ENCODE results near the gene NEGR1. TPM values are rescaled to one million over a fixed set of nuclear protein-coding genes. Genes with fewer than 3 reads are reported as not detected.
A peak's percentile ranks its signal among the peaks of the same experiment; 100 is the strongest.

NEGR1 gene
- total RNA-seq, 4 donors from 2014 or later, result 33.3 to 73.0 (median 54.1) TPM

DNA sequence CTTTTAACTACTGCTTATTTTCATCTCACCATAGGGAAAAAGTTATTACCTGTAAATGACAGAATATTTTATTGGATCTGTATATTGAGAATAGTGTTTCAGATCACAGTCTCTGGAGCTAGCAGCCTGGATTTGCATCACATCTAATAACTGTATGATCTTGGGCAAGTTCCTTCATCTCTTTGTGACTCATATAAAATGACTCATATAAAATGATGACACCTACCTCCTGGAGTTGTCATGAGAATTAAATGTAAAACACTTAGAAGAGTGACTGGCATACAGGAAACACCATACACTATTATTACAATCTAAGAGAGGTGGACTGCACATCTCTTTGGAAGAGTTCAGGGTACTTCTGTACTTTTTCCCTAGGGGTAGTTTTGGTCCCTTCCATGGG, 421.3 kb downstream of the NEGR1 start:
- H3K27ac ChIP-seq, result no peak overlapping the region
- H3K4me3 ChIP-seq, result no peak overlapping the region
- H3K4me1 ChIP-seq, result peaks cover 0 to 5% (median 0%) of the 10 kb centered on the region in 3 donors
- no peaks in the 10 kb centered on the region for H3K36me3 ChIP-seq
- H3K27me3 ChIP-seq, result no peaks in the 10 kb centered on the region
- TF ChIP-seq POLR2A (IDR thresholded peaks at IDR 0.05) (no peak), POLR2AphosphoS5 (IDR thresholded peaks at IDR 0.05) (no peak), EP300 (IDR thresholded peaks at IDR 0.05) (no peak)
- TF ChIP-seq, protein P1, sequence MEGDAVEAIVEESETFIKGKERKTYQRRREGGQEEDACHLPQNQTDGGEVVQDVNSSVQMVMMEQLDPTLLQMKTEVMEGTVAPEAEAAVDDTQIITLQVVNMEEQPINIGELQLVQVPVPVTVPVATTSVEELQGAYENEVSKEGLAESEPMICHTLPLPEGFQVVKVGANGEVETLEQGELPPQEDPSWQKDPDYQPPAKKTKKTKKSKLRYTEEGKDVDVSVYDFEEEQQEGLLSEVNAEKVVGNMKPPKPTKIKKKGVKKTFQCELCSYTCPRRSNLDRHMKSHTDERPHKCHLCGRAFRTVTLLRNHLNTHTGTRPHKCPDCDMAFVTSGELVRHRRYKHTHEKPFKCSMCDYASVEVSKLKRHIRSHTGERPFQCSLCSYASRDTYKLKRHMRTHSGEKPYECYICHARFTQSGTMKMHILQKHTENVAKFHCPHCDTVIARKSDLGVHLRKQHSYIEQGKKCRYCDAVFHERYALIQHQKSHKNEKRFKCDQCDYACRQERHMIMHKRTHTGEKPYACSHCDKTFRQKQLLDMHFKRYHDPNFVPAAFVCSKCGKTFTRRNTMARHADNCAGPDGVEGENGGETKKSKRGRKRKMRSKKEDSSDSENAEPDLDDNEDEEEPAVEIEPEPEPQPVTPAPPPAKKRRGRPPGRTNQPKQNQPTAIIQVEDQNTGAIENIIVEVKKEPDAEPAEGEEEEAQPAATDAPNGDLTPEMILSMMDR (IDR thresholded peaks at IDR 0.05), result no peak
- peak; percentile 60 for ATAC-seq
- H3K9me3 ChIP-seq, result no peaks in the 10 kb centered on the region

DNA sequence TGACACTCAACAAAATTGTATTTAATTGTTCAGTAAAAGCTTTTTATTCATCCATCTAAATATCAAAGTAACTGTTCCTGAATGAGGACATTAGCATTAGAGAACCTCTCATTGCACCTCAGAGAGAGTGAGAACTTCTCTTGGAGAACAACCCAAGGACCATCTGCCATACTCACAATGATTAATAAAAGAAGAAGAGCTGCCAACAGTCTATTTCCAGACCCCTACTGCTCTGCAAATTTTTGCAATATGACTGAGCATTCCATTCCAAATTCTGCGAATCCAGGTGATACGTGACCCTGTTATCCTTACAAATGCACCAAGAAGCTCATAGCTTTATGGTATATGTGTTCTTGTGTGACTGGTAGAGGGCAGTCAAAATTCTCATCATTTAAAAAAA, 422.5 kb downstream of the NEGR1 start:
- no peaks in the 10 kb centered on the region for H3K36me3 ChIP-seq
- 93 to 100% methylated on average over 2 of the region's 2 CpGs for WGBS, 2 donors (ENCODE audit: low coverage in 1 of 2)

DNA sequence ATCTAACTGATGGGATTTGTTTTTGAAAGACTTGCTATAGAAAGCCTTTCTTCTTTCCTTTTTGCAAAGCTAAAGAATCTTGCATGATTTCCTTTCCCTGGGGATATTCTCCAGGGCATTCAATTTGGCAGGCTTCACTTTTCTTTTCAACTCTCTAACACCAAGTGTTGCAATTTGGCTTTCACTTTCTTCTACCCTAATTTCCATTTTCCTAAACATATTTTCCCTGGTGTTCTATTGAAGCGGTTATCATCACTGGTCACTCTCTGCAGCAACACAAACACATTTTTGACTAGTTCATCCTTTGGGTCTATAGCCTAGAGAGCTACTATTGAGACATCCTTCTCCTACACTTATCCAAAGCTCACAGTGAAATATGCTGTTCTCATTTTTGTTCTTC, 424.5 kb downstream of the NEGR1 start:
- no peaks in the 10 kb centered on the region for H3K27me3 ChIP-seq
- TF ChIP-seq POLR2AphosphoS5 (IDR thresholded peaks at IDR 0.05) (no peak), POLR2A (IDR thresholded peaks at IDR 0.05) (no peak), EP300 (IDR thresholded peaks at IDR 0.05) (no peak)
- TF ChIP-seq, protein P1 (IDR thresholded peaks at IDR 0.05), result no peak
- no peak for ATAC-seq
- H3K4me3 ChIP-seq, result no peak overlapping the region
- WGBS, 2 donors (ENCODE audit: low coverage in 1 of 2), result 60 to 68% methylated on average over 1 of the region's 1 CpG
- H3K36me3 ChIP-seq, result no peaks in the 10 kb centered on the region
- no peaks in the 10 kb centered on the region for H3K9me3 ChIP-seq
- H3K4me1 ChIP-seq, result peaks cover 0 to 5% (median 0%) of the 10 kb centered on the region in 3 donors
- no peak overlapping the region for H3K27ac ChIP-seq

More for the DNA sequence above, 422.5 kb downstream of the NEGR1 start:
- H3K27ac ChIP-seq, result no peak overlapping the region
- TF ChIP-seq, protein P1 (IDR thresholded peaks at IDR 0.05), result no peak
- TF ChIP-seq POLR2A (IDR thresholded peaks at IDR 0.05) (no peak), POLR2AphosphoS5 (IDR thresholded peaks at IDR 0.05) (no peak), EP300 (IDR thresholded peaks at IDR 0.05) (no peak)
- peaks cover 0 to 5% (median 0%) of the 10 kb centered on the region in 3 donors for H3K4me1 ChIP-seq
- no peak overlapping the region for H3K4me3 ChIP-seq
- H3K9me3 ChIP-seq, result no peaks in the 10 kb centered on the region
- no peak for ATAC-seq
- H3K27me3 ChIP-seq, result no peaks in the 10 kb centered on the region

DNA sequence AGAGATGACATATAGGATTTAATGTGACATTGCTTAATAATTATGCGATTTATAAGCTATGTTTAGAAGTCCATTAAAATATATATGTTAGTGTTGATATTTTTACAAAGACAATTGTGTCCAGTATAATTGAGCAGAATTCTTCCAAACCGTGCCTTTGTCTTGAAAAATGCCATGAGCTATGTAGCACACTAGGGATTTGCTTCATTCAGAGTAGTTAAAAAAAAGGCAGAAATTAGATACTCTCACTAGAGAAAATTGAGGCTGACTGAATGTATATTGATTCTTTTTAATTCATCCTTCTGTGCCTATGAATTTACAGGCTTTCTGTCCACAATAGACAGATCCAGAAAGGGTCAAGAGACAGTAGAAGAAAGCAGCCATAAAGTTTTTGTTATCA, 429.0 kb downstream of the NEGR1 start:
- no peak for ATAC-seq
- Histone ChIP-seq H3K9me3 (no peaks in the 10 kb centered on the region), H3K36me3 (no peaks in the 10 kb centered on the region), H3K4me3 (no peak overlapping the region), H3K27me3 (no peaks in the 10 kb centered on the region), H3K27ac (no peak overlapping the region), H3K4me1 (peaks cover 0 to 3% (median 0%) of the 10 kb centered on the region in 3 donors)
- TF ChIP-seq EP300 (IDR thresholded peaks at IDR 0.05), result no peak
- TF ChIP-seq POLR2A (IDR thresholded peaks at IDR 0.05), result no peak
- TF ChIP-seq, protein P1 (IDR thresholded peaks at IDR 0.05), result no peak
- TF ChIP-seq POLR2AphosphoS5 (IDR thresholded peaks at IDR 0.05), result no peak
- 70 to 91% methylated on average over 2 of the region's 2 CpGs for WGBS, 2 donors (ENCODE audit: low coverage in 1 of 2)

- peak; percentile 91 for ATAC-seq
- WGBS, 2 donors (ENCODE audit: low coverage in 1 of 2), result 40 to 50% methylated on average over 3 of the region's 3 CpGs
- H3K27me3 ChIP-seq, result no peaks in the 10 kb centered on the region
- H3K4me1 ChIP-seq, result no peaks in the 10 kb centered on the region
- TF ChIP-seq POLR2A (IDR thresholded peaks at IDR 0.05) (no peak), EP300 (IDR thresholded peaks at IDR 0.05) (no peak), POLR2AphosphoS5 (IDR thresholded peaks at IDR 0.05) (peak; percentile 38)
- TF ChIP-seq, protein P1 (IDR thresholded peaks at IDR 0.05), result no peak
- no peak overlapping the region for H3K4me3 ChIP-seq
- H3K36me3 ChIP-seq, result no peaks in the 10 kb centered on the region
- peak overlapping the region in 2 of 4 donors; percentile 29 to 32 for H3K27ac ChIP-seq
- no peaks in the 10 kb centered on the region for H3K9me3 ChIP-seq
Observed at GRCh38 chr1:71850936-71851335, 431.4 kb downstream of the NEGR1 start.

Measured in gastroesophageal sphincter (tissue), 4 donors.